ENCODE measurements around the gene CERT1.

The CERT1 gene

DNA sequence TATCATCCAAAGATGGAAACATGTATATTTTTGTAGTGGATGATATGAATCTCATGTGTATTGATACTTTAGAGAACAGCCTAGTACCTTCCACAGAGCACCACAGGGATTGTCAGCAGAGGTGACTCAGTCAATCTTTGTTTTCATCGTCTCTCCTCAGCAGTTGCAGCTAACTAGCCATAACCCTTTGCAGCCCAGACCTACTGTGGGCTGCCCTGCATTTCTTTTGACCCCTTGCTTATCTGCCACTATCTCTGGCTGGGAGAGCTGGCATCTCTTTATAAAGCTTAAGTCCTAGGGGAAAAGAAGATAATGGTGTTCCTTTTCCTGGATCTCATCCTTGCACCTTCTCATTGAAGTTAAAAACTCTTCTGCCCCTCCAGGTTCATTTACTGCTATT is 145.7 kb downstream of the CERT1 start:
- Histone ChIP-seq H3K27me3 (ENCODE audit: insufficient read depth, low read length, poor library complexity, severe bottlenecking) (no peaks in the 10 kb centered on the region), H3K4me1 (ENCODE audit: insufficient read depth, low read length, poor library complexity, severe bottlenecking) (peaks cover 12% of the 10 kb centered on the region), H3K4me3 (ENCODE audit: low read length, poor library complexity, severe bottlenecking) (no peak overlapping the region), H3F3A (ENCODE audit: low read depth) (peaks cover 7% of the 10 kb centered on the region; the same call in 1 of the 2 replicates), H3K4me2 (ENCODE audit: low read depth, low read length, poor library complexity, severe bottlenecking) (no peak overlapping the region), H4K20me1 (ENCODE audit: insufficient read depth, low read length, poor library complexity, severe bottlenecking) (peaks cover 9% of the 10 kb centered on the region), H3K79me2 (ENCODE audit: insufficient read depth, low read length) (no peaks in the 10 kb centered on the region), H3K9ac (ENCODE audit: low read depth, low read length, poor library complexity, severe bottlenecking) (no peak overlapping the region), H3K9me3 (ENCODE audit: insufficient read depth, low read depth, low read length) (no peaks in the 10 kb centered on the region), H3K9me2 (replicated peaks; ENCODE audit: low read depth, low read length) (no peaks in the 10 kb centered on the region), H3K36me3 (ENCODE audit: insufficient read depth, low read length) (peaks cover 23% of the 10 kb centered on the region; the same call in 1 of the 2 replicates), H2AFZ (ENCODE audit: low read length) (no peak overlapping the region)
- TF ChIP-seq EZH2phosphoT487 (IDR thresholded peaks at IDR 0.05; ENCODE audit: borderline replicate concordance) (no peak), CTCF (conservative IDR thresholded peaks at IDR 0.05; ENCODE audit: low read length) (no peak)

DNA sequence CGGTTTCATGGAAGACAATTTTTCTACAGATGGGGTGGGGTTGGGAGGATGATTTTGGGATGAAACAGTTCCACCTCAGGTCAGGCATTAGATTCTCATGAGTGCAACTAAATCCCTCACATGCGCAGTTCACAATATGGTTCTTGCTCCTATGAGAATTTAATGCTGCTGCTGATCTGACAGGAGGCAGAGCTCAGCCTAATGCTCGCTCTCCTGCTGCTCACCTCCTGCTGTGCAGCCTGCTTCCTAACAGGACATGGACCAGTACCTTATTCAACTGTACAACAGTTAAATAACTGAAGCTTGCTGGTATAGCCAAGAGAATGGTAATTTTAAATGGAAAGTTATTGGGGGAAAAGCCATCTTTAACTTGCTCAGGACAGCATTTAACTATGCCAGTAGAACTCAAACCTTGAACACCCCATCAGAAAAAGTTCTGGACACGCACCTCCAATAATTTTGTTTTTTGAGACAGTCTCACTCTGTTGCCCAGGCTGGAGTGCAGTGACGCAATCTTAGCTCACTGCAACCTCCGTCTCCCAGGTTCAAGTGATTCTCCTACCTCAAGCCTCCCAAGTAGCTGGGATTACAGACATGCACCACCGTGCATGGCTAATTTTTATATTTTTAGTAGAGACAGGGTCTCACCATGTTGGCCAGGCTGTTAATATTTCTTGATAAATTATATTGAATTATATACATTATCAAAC is 146.7 kb downstream of the CERT1 start:
- Histone ChIP-seq H3K9me2 (replicated peaks; ENCODE audit: low read depth, low read length) (no peaks in the 10 kb centered on the region), H3K4me1 (ENCODE audit: insufficient read depth, low read length, poor library complexity, severe bottlenecking) (peaks cover 12% of the 10 kb centered on the region), H3K9ac (ENCODE audit: low read depth, low read length, poor library complexity, severe bottlenecking) (no peak overlapping the region), H3K36me3 (ENCODE audit: insufficient read depth, low read length) (peaks cover 33% of the 10 kb centered on the region), H2AFZ (ENCODE audit: low read length) (no peak overlapping the region), H3F3A (ENCODE audit: low read depth) (peaks cover 7% of the 10 kb centered on the region; the same call in 1 of the 2 replicates), H3K4me2 (ENCODE audit: low read depth, low read length, poor library complexity, severe bottlenecking) (no peak overlapping the region), H3K27me3 (ENCODE audit: insufficient read depth, low read length, poor library complexity, severe bottlenecking) (no peaks in the 10 kb centered on the region), H3K9me3 (ENCODE audit: insufficient read depth, low read depth, low read length) (no peaks in the 10 kb centered on the region), H4K20me1 (ENCODE audit: insufficient read depth, low read length, poor library complexity, severe bottlenecking) (peaks cover 17% of the 10 kb centered on the region), H3K4me3 (ENCODE audit: low read length, poor library complexity, severe bottlenecking) (no peak overlapping the region), H3K79me2 (ENCODE audit: insufficient read depth, low read length) (no peaks in the 10 kb centered on the region)
- no peak for TF ChIP-seq EZH2phosphoT487 (IDR thresholded peaks at IDR 0.05; ENCODE audit: borderline replicate concordance)
- TF ChIP-seq CTCF (conservative IDR thresholded peaks at IDR 0.05; ENCODE audit: low read length) = no peak

DNA sequence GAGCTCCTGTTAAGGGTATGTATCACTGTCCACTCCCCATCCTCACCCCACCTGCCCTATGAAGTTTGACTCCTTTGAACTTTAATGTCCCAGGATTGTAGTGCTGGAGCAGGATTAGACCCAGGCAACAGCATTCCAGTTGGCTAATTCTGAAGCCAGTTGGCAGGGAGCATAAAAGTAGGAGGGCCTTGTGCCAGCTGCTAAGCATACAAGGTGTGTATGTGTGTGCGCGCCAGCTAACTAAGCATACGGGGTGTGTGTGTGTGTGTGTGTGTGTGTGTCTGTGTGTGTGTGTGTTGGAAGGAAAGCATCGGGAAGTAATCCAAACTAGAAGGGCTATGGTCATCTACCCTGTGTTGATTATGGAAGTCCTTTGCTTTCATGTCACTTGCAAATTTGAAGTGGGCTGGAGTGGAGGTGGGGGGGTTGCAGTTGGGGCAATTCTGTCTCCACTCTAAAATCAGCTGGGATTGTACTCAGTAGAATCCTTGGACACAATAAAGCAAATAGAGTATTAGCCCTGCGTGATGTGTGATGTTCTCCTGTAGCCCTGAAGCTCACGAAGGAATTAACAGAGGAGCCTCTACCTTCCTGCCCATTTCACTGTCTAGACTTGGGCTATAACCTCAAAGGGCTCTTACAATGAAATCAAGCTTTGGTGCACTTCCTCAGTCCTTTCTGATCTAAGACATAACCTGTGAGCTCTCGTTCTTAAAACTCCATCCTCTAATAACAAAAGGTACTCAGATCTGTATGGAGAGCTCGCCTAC is 147.5 kb downstream of the CERT1 start:
- peaks cover 7% of the 10 kb centered on the region; the same call in 1 of the 2 replicates for H3F3A ChIP-seq (ENCODE audit: low read depth)
- H3K9ac ChIP-seq (ENCODE audit: low read depth, low read length, poor library complexity, severe bottlenecking) = no peak overlapping the region
- no peaks in the 10 kb centered on the region for H3K9me2 ChIP-seq (replicated peaks; ENCODE audit: low read depth, low read length)
- peaks cover 41% of the 10 kb centered on the region for H3K36me3 ChIP-seq (ENCODE audit: insufficient read depth, low read length)
- no peak overlapping the region for H3K4me2 ChIP-seq (ENCODE audit: low read depth, low read length, poor library complexity, severe bottlenecking)
- no peak for TF ChIP-seq EZH2phosphoT487 (IDR thresholded peaks at IDR 0.05; ENCODE audit: borderline replicate concordance)
- TF ChIP-seq CTCF (conservative IDR thresholded peaks at IDR 0.05; ENCODE audit: low read length) = no peak
- peaks cover 25% of the 10 kb centered on the region for H4K20me1 ChIP-seq (ENCODE audit: insufficient read depth, low read length, poor library complexity, severe bottlenecking)
- H3K79me2 ChIP-seq (ENCODE audit: insufficient read depth, low read length) = no peaks in the 10 kb centered on the region
- H3K9me3 ChIP-seq (ENCODE audit: insufficient read depth, low read depth, low read length) = no peaks in the 10 kb centered on the region
- H2AFZ ChIP-seq (ENCODE audit: low read length) = no peak overlapping the region
- no peaks in the 10 kb centered on the region for H3K27me3 ChIP-seq (ENCODE audit: insufficient read depth, low read length, poor library complexity, severe bottlenecking)
- peaks cover 7% of the 10 kb centered on the region for H3K4me1 ChIP-seq (ENCODE audit: insufficient read depth, low read length, poor library complexity, severe bottlenecking)
- H3K4me3 ChIP-seq (ENCODE audit: low read length, poor library complexity, severe bottlenecking) = no peak overlapping the region
